NT2/D1 (cell line): ENCODE measurements around the gene ELF3.

ENCODE experiments used
- SUZ12 ChIP-seq: IDR thresholded peaks from 2 replicates; pipeline ENCODE4 v1.6.1; 2011; ENCODE audit not compliant: insufficient read length, insufficient read depth; ENCODE audit errors: extremely low read depth
- YY1 ChIP-seq: IDR thresholded peaks from 2 replicates; pipeline ENCODE4 v1.6.1; 2011; ENCODE audit not compliant: insufficient read length, insufficient read depth
- ZNF274 ChIP-seq: IDR thresholded peaks from 2 replicates; pipeline ENCODE4 v1.6.1; 2011; ENCODE audit warnings: mild to moderate bottlenecking, low read depth, low read length

GRCh38 chr1:202014060-202014459, 3.7 kb downstream of the ELF3 start:
- TF ChIP-seq SUZ12 (no peak), ZNF274 (no peak), YY1 (no peak)
